GM19043 (cell line): ENCODE results near the gene MVB12B.

Experiments used
- ATAC-seq: cut with Tn5 transposase; IDR thresholded peaks from one replicate; pipeline ENCODE4 v1.9.1; 2021; ENCODE audit warnings: low read depth; ENCODE audit not compliant: unreplicated experiment

The MVB12B gene

DNA sequence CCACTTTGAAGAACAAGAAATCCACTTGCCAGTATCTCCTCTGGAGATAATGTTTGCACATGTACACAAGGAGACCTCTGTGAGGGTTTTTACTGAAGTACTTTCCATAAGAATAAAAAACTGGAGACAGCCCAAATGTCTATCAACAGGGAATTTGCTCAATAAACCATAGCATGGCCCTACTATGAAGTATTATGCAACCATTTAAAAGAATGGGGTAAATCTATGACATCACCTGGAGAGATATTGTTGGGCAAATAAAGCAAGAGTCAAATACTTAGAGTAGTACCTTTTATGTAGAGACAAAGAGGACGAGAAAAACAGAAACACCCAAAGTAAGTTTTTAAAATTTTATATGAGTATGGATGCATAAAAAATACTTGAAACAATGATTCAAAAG lies 23.9 kb upstream of the MVB12B start:
- no peak for ATAC-seq

DNA sequence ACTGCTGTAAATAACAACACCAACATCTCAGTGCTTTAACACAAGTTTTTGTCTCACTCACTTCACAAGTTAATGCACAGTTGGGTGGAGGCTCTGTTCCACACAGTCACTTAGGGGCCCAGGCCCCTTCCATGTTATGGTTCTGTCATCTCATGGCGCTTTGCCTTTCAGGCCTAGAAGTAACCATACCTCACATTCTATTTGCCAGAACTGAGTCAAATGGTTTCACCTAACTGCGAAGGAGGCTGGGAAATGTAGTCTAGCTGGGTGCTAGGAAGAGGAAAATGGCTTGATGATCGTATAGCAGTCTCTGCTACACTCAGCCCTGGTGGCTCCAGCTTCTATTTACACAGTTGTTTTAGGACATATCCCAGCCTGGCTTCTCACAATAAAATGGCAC lies 23.1 kb upstream of the MVB12B start:
- ATAC-seq, result no peak

DNA sequence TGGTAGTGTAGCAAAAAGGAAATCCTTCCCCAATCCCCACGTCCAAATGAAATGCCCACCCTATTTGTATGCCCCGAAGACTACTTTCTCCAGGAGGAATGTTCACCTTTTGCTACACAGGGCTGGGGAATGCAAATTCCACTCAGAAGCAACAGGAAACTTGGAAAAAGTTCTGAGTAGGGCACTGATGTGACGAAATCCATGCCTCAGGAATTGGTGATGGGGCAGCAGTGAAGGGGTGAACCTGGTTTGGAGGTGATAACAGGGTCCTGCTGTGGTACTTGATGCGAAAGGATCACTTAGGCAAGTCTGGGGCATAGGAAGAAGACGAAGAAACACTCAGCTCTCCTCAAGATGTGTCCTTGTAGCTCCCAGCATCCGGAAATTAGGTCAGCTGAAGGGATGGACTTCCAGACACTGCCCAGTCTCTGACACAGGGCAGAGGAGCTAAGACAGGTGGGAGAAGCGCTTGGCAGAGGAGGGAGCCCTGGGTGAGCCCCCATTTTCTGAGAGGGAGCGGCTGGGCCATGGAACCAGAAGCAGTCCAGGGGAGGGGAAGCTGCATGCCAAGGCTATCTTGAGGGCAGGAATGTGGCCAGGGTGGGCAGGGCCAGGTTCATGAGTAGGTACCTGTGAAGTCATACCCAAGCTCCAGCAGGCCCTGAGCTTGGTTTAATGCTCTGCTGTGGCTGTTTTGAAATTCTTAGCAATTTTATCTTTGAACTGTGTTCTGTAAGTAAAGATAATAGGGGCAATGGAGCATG lies 22.2 kb upstream of the MVB12B start:
- ATAC-seq, result no peak

DNA sequence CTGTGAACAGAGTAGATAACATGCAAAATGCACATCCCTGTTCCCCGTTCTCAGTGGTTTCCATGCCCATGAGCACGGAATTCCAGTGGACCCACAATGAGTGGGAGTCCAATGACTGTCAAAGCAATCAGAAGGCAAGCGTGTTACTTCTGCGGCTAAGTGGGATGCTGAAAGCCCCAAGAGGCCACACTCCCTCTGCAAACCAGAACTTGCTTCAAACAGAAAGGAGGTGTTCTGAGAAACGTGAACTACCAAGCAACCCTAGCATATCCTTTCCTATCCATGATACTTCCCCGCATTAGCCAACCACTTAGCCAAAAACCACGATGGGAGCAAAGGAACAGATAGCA lies 21.7 kb upstream of the MVB12B start:
- no peak for ATAC-seq

DNA sequence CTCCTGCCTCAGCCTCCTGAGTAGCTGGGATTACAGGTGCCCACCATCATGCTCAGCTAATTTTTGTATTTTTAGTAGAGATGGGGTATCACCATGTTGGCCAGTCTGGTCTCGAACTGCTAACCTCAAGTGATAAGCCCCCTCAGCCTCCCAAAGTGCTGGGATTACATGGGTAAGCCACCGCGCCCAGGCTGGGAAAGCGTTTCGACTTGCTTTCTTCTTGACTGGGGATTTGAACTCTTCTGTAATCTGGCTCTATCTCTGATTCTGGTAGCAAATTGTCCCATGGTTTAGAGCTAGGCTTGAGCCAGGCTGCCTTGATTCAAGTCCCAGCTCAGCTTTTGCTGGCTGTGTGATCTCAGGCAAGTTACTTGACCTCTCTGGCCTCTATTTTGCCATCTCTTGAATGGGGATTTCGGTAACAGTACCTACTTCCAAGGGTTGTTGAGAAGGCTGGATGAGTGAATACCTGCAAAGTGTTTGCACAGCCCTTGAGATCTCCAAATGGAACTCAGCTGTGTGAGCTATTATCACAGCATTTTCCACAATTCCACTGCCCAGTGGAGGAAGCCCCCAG lies 20.5 kb upstream of the MVB12B start:
- no peak for ATAC-seq

DNA sequence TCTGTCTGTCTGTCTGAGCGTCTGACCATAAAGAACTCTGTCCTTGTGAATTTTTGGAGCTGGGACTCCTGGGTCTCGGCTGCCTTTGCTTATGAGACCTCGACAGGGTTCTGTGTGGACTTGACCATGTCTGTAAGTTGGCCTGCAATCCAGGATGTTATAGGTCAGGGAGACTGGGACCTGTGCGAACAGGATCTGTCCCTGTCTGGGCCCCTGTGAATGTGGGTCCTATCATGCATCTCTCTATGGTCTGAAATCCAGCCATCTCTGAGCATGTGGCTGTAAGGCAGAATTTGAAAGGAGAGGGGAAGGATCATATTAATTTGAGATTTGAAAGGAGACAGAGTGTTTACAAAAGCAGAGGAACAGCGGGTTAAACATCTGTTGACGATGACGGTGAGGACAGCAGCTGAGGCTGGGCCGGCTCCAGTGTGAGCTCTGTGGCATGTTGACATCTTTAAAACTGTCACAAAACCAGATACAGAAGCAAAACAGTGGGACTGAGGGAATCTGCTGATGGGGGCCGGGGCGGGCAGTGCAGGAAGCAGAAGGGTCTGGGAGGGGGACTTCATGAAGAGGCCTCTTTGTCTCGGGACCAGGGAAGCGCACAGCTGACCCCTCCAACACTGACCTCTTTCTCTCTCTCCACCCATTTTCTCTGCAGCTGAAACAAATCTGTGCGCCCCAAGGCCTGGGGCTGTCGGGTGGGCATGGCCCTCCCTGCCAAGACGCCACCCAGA lies 19.1 kb upstream of the MVB12B start:
- no peak for ATAC-seq

DNA sequence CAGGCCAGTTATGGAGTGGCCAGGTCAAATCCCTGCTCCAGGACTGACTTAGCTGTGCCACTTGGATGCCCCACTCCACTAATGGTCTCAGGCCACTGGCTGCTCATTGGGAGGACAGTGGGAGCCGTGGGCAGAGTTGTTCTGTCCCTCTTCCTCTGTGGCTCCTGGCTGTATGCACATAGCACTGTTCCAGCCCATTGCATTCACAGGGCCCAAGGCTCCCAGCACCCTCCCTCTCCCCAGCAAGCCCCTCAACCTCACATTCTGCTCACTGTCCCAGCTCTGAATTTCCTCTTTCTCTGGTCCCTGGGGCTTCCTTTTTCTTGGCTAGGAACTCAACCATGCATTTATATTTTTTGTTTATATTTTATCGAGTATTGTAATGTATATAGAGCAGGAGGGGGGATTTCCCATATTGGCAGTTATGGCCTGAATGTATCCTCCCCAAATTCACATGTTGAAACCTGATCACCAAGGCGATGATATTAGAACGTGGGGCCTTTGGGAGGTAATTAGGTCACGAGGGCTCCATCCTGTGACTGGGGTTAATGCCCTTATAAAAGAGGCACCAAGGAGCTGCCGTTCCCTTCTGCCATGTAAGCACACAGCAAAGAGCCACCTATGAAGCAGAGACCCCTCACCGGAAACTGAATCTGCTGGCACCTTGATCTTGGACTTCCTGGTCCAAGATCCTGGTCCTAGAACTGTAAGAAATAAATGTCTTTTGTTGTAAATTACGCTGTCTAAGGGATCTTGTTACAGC lies 17.0 kb upstream of the MVB12B start:
- no peak for ATAC-seq

DNA sequence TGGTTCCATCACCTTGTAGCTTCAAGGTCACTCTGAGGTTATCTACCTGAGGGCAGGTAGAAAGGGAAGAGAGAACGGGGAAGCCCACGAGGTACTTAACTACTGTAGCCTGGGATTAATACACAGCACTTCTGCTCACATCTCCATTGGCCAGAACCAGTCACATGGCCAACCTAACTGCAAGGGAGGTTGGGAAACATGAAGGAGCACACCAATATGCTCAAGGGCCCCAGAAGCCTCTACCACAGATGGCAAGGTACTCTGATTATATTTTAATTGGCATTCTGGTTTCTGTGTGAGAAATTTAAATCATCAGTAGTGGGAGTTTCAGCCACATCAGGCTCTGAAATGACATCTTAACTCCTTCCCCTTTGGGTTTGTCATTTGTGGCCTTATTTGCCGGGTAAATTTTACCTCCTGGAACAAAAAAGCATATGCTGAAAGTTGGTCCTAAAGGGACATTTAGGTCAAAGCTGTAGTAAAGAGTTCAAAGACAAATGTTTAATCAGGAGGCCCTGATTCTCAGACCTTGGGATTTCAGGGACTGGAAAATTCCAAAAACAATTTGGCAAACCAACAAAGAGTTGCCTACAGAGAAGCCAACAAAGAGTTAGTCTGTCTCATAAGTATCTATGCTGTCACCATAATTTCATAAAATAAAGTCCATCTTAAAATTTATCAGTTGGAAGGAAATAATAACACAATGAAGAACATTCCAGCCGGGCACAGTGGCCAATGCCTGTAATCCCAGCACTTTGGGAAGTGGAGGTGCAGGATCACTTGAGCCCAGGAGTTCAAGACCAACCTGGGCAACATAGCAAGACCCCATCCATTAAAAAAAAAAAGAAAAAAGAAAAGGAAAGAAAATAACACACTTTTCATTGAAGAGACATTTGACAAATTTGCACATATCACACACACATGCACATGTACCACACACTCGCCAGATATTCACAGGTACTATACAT lies 13.8 kb upstream of the MVB12B start:
- no peak for ATAC-seq

DNA sequence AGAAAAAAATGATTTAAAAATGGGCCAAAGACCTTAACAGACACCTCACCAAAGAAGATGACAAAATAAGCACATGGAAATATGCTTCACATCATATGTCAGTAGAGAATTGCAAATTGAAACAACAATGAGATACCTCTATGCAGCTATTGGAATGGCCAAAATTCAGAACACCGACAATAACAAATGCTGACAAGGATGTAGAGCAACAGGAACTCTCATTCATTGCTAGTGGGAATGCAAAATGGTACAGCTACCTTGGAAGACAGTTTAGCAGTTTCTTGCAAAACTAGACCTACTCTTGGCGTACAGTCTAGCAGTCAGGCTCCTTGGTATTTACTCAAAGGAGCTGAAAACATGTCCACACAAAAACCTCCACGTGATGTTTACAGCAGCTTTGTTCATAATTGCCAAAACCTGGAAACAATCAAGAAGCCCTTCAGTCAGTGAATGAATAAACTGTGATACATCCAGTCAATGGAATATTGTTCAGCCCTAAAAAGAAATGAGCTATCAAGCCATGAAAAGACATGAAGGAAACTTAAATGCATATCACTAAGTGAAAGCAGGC lies 10.5 kb upstream of the MVB12B start:
- ATAC-seq, result no peak

DNA sequence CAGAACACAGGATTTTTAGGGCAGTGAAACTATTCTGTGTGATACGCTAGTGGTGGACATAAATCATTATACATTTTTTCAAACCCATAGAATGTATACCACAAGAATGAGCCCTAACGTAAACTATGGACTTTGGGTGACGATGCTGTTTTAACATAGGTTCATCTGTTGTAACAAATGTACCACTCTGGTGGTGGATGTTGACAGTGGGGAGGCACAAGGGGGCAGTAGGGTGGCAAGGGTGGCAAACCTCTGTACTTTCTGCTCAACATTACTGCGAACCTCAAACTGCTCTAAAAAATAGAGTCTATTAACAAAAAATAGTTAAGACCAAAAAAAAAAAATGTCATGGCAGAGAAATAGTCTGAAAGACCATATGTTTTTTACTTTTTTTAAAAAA lies 9.1 kb upstream of the MVB12B start:
- no peak for ATAC-seq

DNA sequence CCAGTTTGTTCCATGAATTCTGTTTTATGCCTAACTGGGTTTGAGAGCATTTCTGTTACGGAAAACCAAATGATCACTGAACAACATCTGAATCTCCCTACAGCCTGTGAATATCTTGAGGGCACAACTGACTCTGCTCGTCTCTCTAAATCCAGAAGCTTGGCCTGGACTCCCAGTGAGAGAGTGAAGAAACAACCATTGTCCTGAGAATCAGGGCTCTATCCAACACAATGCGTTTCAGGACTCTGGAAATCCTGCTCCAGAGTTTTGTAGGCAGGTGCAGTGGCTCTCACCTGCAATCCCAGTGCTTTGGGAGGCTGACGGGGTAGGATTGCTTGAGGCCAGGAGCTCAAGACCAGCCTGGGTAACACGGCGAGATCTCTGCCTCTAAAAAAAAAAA lies 7.8 kb upstream of the MVB12B start:
- no peak for ATAC-seq

DNA sequence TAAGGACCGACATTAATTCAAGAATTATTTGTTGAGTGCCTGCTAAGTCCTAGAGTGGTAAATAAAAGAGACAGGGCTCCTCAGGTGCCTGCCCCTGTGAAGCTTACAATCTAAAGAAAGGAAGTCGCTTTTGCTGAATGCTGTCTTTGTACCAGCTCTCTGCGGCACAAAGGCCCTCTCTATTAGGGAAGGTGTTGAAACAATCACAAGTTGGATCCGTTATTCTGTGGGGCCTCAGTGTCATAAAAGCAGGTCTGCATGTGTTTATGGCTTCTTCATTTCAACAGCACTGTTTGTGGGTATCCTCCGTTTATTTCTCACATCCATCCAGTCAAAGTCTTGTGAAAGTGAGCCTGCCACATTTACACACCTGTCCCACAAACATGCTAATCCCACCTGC lies 7.0 kb upstream of the MVB12B start:
- no peak for ATAC-seq

DNA sequence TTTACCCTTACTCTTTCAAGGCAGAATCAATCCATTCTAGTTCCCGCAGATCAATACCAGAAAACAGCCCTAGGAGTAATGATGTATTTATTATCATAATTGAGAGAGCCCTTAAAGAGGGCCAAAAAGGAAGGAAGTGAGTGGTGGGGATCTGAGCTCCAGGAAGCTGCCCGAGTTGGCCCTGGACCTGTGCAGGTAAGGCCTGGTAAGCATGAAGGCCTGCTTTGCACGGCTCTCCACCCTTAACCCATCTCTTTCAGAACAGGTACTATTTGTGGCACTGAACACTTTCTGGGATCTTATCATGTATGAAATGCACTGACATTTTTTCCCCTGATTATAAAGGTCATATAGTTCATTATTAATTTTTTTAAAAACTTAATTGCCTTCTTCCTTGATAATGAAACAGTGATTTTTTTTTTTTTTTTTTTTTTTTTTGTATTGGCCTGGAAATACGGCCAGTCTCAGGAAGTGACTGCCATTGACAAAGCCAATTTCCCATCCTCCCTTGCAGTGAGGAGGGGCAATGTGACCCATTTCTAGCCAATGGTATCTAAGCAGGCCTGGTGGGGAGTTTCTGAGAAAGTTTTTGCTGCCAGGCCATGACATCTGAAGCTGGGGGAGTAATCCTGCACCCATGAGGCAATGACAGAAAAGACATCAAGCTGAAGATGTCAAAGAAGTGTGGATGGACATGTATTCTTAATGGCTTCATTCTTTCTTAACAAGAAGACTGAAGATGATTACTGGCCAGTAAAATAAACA lies 6.3 kb upstream of the MVB12B start:
- no peak for ATAC-seq

DNA sequence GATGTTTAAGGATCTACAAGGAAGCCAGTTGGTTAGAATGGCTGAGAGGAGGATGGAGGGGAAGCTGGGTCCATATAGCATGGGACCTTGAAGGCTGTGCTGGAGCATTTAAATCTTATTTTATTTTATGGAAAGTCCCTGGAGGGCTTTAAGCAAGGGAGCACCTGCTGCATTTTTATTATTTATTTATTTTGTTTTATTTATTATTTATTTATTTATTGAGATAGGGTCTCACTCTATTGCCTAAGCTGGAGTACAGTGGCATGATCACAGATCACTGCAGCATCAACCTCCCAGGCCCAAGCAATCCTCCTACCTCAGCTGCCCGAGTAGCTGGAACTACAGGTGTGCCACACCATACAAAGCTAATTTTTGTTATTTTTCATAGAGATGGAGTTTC lies 4.9 kb upstream of the MVB12B start:
- ATAC-seq, result no peak

DNA sequence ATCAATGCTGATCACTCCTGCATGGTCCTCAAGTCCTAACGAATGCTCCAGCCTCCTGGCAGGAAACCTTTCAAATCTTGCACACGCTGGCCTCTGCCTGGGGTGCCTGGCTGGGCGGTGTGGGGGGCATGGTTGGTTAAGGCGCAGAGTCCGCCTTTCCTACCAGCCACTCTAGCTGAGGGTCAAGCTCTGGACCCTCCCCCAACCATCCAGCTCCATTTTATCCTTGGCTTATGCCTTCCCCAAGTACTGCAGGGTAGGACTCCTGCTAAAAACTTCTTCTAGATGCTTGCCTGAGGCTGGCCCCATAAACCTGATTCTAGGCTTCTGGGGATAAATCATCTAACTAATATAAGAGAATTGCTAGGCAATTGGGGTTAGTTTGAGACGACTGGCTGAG lies 808 bp upstream of the MVB12B start:
- ATAC-seq, result no peak

DNA sequence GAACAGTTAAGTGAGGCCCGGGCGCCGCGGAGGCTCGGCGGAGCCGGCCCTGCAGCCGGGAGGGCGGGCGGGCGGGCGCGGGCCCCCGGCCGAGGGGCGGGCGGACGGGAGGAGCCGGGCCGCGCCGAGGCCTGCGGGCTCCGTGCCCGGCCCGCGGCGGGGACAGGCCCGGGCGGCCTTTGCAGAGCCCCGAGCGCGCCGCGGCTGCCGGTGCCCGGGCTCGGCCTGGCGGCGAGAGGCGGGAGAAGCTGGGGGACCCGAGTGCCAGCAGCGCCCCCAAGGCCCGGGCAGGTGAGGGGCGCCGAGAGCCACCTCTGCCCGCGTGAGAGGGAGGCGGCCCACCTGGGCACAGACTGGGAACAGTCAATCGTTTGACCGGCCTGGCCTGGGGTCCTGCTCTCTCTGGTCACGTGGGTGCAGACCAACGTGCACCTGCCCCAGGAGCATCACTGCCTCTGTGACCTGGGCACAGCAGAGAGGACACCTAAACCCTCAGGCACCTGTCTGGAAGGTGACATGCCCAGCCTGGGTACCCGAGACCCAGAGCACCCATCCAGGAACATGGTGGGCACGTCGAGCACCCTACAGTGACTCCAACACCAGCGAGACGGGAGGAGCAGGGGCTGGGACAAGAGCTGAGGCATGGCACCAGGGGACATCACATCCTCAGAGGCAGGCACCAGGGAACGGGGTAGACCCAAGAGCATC lies 531 bp downstream of the MVB12B start:
- no peak for ATAC-seq

DNA sequence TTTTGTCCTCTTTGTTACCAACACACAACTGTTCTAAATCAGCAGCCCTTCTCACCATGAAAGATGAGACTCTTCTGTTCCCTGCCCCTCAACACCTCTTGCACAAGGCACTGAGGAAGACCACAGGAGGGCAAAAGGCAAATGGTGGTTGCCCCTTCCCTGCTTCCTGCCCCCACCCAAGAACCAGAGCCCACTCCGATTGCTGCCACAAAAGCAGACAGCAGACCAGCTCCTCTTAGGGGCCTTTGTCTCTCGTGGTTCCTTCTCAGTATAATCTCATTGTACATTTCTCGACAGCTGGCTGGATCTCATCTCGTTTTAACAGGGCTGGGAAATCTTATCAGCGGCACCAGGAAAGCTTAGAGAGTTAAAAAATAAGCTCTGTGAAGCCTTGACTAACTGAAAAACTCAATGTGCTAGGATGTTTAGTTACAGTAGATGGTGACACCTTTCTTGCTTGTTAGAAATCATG lies 1.1 kb downstream of the MVB12B start:
- no peak for ATAC-seq

DNA sequence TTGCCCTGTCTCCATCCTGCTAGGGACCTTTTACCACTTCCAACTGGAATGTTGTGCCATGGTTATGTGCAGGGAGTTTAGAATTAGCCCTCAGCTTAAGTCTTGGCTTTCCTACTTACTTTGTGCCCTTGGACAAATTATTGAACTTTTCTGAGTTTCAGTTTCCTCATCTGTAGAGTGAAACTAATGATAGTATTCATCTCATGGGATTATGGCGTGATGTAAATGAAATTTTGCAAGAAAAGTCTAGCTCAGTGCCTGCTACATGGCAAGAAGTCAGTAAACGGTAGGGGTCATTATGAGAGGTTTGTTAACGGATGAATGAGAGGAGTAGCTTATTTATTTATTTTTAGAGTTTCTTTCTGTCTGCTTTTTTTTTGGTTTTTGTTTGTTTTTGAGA lies 1.8 kb downstream of the MVB12B start:
- ATAC-seq, result no peak
